Heart right ventricle (tissue), 16 donors: ENCODE data around the gene PLPP1. TPM values are rescaled to one million over a fixed set of nuclear protein-coding genes. Genes with fewer than 3 reads are reported as not detected.

Experiments
- ATAC-seq, 8 donors: fragments of 200-7000 bp; cut with Tn5 transposase; one replicate each; pipeline ENCODE4 v1.9.1; 2020; ENCODE audit warnings: mild to moderate bottlenecking in 8 of 8, moderate library complexity in 8 of 8, moderate number of reproducible peaks in 1 of 8
- DNase-seq, 2 donors: peaks; one replicate each; pipeline ENCODE4 v3.0.0-alpha.2; 2020
- H3K27ac ChIP-seq, 10 donors: fragments of 200-600 bp; sonication (generic) in 2 of 10; one replicate each; pipeline versions ENCODE4 v1.5.0 to v1.8.0; 2020 to 2022; ENCODE audit warnings: mild to moderate bottlenecking in 3 of 10
- H3K27me3 ChIP-seq, 7 donors: fragments of 200-600 bp; one replicate each; pipeline ENCODE4 v1.8.0; 2021 to 2022; ENCODE audit warnings: mild to moderate bottlenecking in 2 of 7
- H3K36me3 ChIP-seq, 9 donors: fragments of 200-600 bp; sonication (generic) in 1 of 9; one replicate each; pipeline versions ENCODE4 v1.5.0 to v1.8.0; 2020 to 2022; ENCODE audit warnings: mild to moderate bottlenecking in 2 of 9
- H3K4me1 ChIP-seq, 9 donors: fragments of 200-600 bp; sonication (generic) in 1 of 9; one replicate each; pipeline versions ENCODE4 v1.5.0 to v1.8.0; 2020 to 2022; ENCODE audit warnings: mild to moderate bottlenecking in 4 of 9
- H3K4me3 ChIP-seq, 10 donors: fragments of 200-600 bp; sonication (generic) in 2 of 10; one replicate each; pipeline versions ENCODE4 v1.5.0 to v1.8.0; 2020 to 2022; ENCODE audit warnings: mild to moderate bottlenecking in 7 of 10, moderate library complexity in 2 of 10
- H3K9me3 ChIP-seq, 11 donors: fragments of 200-600 bp in 10 of 11; sonication (generic) in 2 of 11; one replicate each; pipeline versions ENCODE4 v1.5.0 to v1.8.0; 2013 to 2022; ENCODE audit warnings: mild to moderate bottlenecking in 2 of 11, control low read depth in 1 of 11, moderate library complexity in 1 of 11
- WGBS, 2 donors: extraction: QIAGEN DNeasy Blood & Tissue Kit; methylation state at CpG; one replicate each; pipeline ENCODE4 v1.1.7; 2013; ENCODE audit warnings: inconsistent platforms in 1 of 2; 5-methylcytosine and 5-hydroxymethylcytosine counted together
- intact Hi-C, 10 donors: fragments of 100-400 bp; cut with DNase I; formaldehyde crosslinking; loops; one replicate each; pipeline versions ENCODE4 v1.11.1 to v1.14.2; 2022
- polyA plus RNA-seq, 2 donors: library from polyadenylated mRNA; stranded (reverse); fragments of 200-250 nt; gene quantifications; one replicate each; pipeline ENCODE4 v1.2.3, GENCODE V29; 2013
- total RNA-seq, 10 donors: library from RNA; stranded (reverse); fragmentation: NEBNext Ultra II Directional in 3 of 10; extraction: Animal tissue kit (Norgen Biotek cat#: 25700) in 3 of 10; gene quantifications; one replicate each; pipeline versions ENCODE4 v1.2.1 to v1.2.4, GENCODE V29; 2021 to 2023
- TF ChIP-seq, protein P1 (sequence below), 9 donors: fragments of 200-600 bp; sonication (generic) in 2 of 9; IDR thresholded peaks; one replicate each; pipeline versions ENCODE4 v1.5.0 to v1.8.0; 2021 to 2022; ENCODE audit warnings: antibody characterized with exemption in 9 of 9, mild to moderate bottlenecking in 5 of 9, moderate library complexity in 1 of 9
- donor health status: Arrhythmogenic right ventricular cardiomyopathy.
- donor health status: ischemic (EF 13 %, LVEDD 7.1; RV severe dilation, severe dysfunction).
- donor health status: healthy with polysubstance abuse.
- donor health status: DM: no; HTN: yes; CAD: no.
- donor health status: DM: no; HTN: no; CAD: no.
- donor health status: ischemic (EF 25% LVEDD 6.9; RV normal size, moderate dysfunction).
- donor health status: ischemic (EF 25% LVEDD 5.7; RV mildly dilated, moderate dysfunction).
- donor health status: healthy.
- donor health status: DM: yes; HTN: yes; CAD: no.
- donor health status: Ischemic cardiomyopathy.
- donor health status: ischemic (EF 35%, LVEDD 5.7; RV mildly dilated, moderate dysfunction).
- donor health status: nonischemic (EF 11% LVEDD 7.7; RV severe dilation, severe dysfunction).
- donor health status: DM: yes; HTN: yes; CAD: no.
- donor health status: PGD.
- donor health status: ischemic (EF 29% LVEDD 5.4; RV normal size, mild dysfunction).
- donor health status: nonischemic (EF 23%, LVEDD 6.1; RV moderate dilation, normal function).

PLPP1 gene
- total and polyA plus RNA-seq, 12 donors = 58.7 to 111 (median 77.4) TPM

DNA sequence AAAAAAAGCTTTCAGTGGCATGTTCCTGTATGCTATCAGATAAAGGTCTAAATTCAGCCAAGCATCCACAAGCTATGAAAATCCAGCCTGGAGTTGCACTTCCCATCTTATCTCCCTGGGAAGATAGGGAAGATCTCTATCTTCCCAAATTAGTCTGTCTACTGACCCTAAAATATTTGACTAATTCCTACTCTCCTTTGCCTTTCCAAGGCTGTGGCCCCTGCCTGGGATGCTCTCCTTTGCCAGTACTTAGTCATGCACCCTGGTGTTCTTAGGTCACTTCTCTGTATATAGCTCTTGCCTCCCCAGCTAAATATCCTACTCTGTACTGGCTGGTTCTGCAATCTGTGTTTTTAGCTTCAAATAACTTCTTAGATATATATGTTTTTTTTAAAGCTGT, 44.0 kb upstream of the PLPP1 start:
- DNase-seq = peak in 1 of 2 donors; percentile 32
- no peak overlapping the region for H3K4me3 ChIP-seq
- intact Hi-C loops = loop anchor here in 2 of 10 donors (5.0 kb wide), 2 partner anchors 41 to 1064 kb away; no protein-coding TSS in a partner anchor
- peak overlapping the region; percentile 63 to 93 (median 77) for H3K27ac ChIP-seq
- TF ChIP-seq, protein P1, sequence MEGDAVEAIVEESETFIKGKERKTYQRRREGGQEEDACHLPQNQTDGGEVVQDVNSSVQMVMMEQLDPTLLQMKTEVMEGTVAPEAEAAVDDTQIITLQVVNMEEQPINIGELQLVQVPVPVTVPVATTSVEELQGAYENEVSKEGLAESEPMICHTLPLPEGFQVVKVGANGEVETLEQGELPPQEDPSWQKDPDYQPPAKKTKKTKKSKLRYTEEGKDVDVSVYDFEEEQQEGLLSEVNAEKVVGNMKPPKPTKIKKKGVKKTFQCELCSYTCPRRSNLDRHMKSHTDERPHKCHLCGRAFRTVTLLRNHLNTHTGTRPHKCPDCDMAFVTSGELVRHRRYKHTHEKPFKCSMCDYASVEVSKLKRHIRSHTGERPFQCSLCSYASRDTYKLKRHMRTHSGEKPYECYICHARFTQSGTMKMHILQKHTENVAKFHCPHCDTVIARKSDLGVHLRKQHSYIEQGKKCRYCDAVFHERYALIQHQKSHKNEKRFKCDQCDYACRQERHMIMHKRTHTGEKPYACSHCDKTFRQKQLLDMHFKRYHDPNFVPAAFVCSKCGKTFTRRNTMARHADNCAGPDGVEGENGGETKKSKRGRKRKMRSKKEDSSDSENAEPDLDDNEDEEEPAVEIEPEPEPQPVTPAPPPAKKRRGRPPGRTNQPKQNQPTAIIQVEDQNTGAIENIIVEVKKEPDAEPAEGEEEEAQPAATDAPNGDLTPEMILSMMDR (IDR thresholded peaks at IDR 0.05) = no peak
- peaks cover 14 to 61% (median 56%) of the 10 kb centered on the region in 9 donors for H3K4me1 ChIP-seq
- peak; percentile 63 to 89 (median 82) for ATAC-seq
- H3K9me3 ChIP-seq = no peaks in the 10 kb centered on the region
- H3K36me3 ChIP-seq = no peaks in the 10 kb centered on the region
- H3K27me3 ChIP-seq = no peaks in the 10 kb centered on the region

DNA sequence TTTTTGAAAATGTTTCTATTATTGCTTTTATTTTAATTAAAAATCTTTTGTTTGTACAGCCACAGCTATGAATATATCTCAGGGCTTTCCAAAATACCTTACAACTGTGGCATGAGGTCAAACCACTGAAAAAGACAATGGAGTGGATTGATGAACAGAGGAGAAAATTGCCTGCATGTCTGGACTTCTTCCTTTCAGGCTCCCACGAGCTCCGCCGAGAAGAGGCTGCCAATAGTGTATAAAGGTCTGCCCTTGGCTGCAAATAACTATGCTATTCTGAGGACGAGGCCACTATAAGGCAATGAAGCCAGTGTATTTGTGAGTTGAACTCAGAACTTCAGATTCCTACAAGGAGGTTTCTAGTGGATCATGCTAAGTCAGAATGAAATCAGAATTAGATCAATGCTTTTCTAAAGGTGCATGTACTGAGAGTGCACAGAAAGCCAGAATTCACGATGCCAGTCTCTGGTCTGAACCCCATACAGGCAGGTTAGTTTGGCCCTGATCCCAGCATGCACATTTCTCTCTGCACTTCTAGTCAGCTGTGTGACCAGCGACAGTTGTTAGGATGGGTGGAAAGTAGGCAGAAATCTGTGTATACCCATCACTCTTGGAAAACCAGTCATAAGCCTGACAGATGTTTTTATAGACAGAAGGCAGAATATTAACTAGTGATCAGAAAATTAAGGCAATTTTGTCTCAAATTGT, 42.7 kb upstream of the PLPP1 start:
- intact Hi-C loops = loop anchor here in 5 of 10 donors (1.0 to 5.0 kb wide), 6 partner anchors 20 to 1065 kb away; partner anchors contain the start of gene PLPP1 (in 2 of the 5)
- peak; percentile 50 to 80 for DNase-seq
- no peaks in the 10 kb centered on the region for H3K36me3 ChIP-seq
- no peaks in the 10 kb centered on the region for H3K27me3 ChIP-seq
- no peak overlapping the region for H3K4me3 ChIP-seq
- no peaks in the 10 kb centered on the region for H3K9me3 ChIP-seq
- H3K27ac ChIP-seq = peak overlapping the region; percentile 63 to 93 (median 77)
- ATAC-seq = peak; percentile 90 to 96 (median 92)
- H3K4me1 ChIP-seq = peaks cover 14 to 56% (median 48%) of the 10 kb centered on the region in 9 donors
- TF ChIP-seq, protein P1 (IDR thresholded peaks at IDR 0.05) = no peak
- WGBS, 2 donors = 12 to 15% methylated on average over 6 of the region's 6 CpGs

DNA sequence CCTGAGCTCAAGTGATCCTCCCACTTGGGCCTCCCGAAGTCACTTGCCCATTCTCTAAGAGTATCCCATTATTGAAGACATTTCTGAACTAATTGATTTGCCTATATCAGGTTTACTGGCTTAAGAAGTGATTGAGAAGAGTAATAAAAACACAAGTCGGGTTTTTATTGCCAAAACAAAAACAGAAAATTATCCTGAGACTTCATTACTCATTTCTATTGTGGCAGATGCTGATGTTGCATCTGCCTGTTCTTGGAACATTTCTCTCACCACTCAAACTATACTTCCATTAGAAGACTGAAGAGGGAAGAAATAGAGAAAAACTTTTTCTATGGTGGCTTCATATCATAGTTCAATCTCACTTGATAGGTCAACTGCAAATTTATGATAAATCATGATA, 41.9 kb upstream of the PLPP1 start:
- Histone ChIP-seq H3K4me3 (no peak overlapping the region), H3K9me3 (no peaks in the 10 kb centered on the region), H3K27ac (peak overlapping the region; percentile 63 to 93 (median 77)), H3K27me3 (no peaks in the 10 kb centered on the region), H3K36me3 (no peaks in the 10 kb centered on the region), H3K4me1 (peaks cover 14 to 47% (median 40%) of the 10 kb centered on the region in 9 donors)
- DNase-seq (no peak), ATAC-seq (no peak)
- 74 to 75% methylated on average over 2 of the region's 2 CpGs for WGBS, 2 donors
- intact Hi-C loops = loop anchor here in 5 of 10 donors (1.0 to 5.0 kb wide), 6 partner anchors 21 to 1066 kb away; partner anchors contain the start of gene PLPP1 (in 2 of the 5)
- TF ChIP-seq, protein P1 (IDR thresholded peaks at IDR 0.05) = no peak

DNA sequence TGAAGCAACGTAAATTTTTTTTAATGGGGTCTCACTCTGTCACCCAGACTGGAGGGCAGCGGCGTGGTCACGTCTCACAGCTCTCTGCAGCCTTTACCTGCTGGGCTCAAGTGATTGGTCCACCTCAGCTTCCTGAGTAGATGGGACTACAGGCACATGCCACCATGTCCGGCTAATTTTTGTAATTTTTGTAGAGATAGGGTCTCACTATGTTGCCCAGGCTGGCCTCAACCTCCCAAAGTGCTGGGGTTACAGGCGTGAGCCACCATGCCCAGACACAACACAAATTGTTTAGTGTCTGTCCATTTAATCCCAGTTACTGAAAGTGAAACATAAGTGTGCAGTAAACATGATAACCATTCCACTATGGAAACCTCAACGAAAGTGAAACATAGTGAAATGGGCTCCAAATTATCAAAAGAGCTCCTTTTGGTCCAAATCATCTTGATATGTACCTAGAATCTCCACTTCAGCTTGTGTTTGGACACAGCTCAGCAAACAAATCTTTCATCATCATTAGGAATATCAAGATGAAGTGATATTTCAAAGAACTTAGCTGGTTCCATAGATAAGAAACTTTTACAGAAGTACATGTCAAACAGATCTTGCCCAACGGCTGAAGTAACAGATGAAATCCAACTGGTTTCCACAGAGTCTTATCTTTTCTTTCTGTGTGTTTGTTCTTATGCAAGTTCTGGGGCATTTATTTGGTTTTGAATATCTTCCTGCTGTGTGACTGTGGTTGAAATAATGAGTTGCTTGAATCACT, 41.2 kb upstream of the PLPP1 start:
- Histone ChIP-seq H3K9me3 (no peaks in the 10 kb centered on the region), H3K4me1 (peaks cover 14 to 43% (median 36%) of the 10 kb centered on the region in 9 donors), H3K27ac (peak overlapping the region in 8 of 10 donors; percentile 14 to 93 (median 80)), H3K4me3 (no peak overlapping the region), H3K27me3 (no peaks in the 10 kb centered on the region), H3K36me3 (no peaks in the 10 kb centered on the region)
- no peak for ATAC-seq
- DNase-seq = no peak
- TF ChIP-seq, protein P1 (IDR thresholded peaks at IDR 0.05) = no peak
- intact Hi-C loops = loop anchor here in 5 of 10 donors (2.0 to 5.0 kb wide), 4 partner anchors 25 to 1066 kb away; partner anchors contain the start of gene PLPP1 (in 2 of the 5)
- WGBS, 2 donors = 89 to 92% methylated on average over 8 of the region's 8 CpGs
